Measurements from ENCODE around the gene POU3F1. TPM values are rescaled to one million over a fixed set of nuclear protein-coding genes. Genes with fewer than 3 reads are reported as not detected.

The POU3F1 gene
- total and polyA plus RNA-seq, 10 of the 15 experiments (the other 5 are each of a cell fraction or from before 2014, with no cell fraction given) = 0.04 to 0.53 (median 0.10) TPM; not detected in 3

- Histone ChIP-seq H3K4me3 (no peak overlapping the region), H3K4me2 (ENCODE audit: control insufficient read depth, insufficient read depth) (no peak overlapping the region), H3K79me2 (ENCODE audit: control insufficient read depth, insufficient read depth, low read length) (no peaks in the 10 kb centered on the region), H3K9me3 (replicated peaks; ENCODE audit: control insufficient read depth, insufficient read depth, low read length) (no peaks in the 10 kb centered on the region), H3K9ac (ENCODE audit: control insufficient read depth, insufficient read depth, low read length) (no peak overlapping the region), H3K27me3 (replicated peaks in 1 of 2; ENCODE audit: control insufficient read depth in 2 of 2, insufficient read depth in 2 of 2, low read length in 1 of 2) (peaks cover 9 to 13% of the 10 kb centered on the region in 2 experiments), H3K27ac (ENCODE audit: control insufficient read depth, insufficient read depth) (no peak overlapping the region), H3K36me3 (ENCODE audit: control insufficient read depth in 2 of 2, insufficient read depth in 2 of 2, low read length in 1 of 2) (no peaks in the 10 kb centered on the region), H4K20me1 (ENCODE audit: control insufficient read depth, insufficient read depth) (no peaks in the 10 kb centered on the region; the same call in 1 of the 2 replicates), H3K4me1 (ENCODE audit: control insufficient read depth, insufficient read depth, low read length) (no peaks in the 10 kb centered on the region; the same call in 1 of the 2 replicates), H2AFZ (ENCODE audit: control insufficient read depth, low read depth, low read length) (no peak overlapping the region)
- FAIRE-seq (no peak), ATAC-seq (no peak), DNase-seq (ENCODE audit: low read depth, low spot score) (no peak)
- RAD21 ChIA-PET (ENCODE audit: unreplicated experiment) = interaction anchor here (0.9 to 8.2 kb wide), 4 partner anchors 13 to 131 kb away, joined by 4 to 123 read pairs (median 6); no protein-coding TSS in a partner anchor
- intact Hi-C loops (cut with micrococcal nuclease; ENCODE audit: unreplicated experiment) = loop anchor here (5.0 kb wide), 1 partner anchor 774 kb away; no protein-coding TSS in a partner anchor
- in situ Hi-C loops (cut with MboI) = loop anchor here (25.0 kb wide), 1 partner anchor 544 kb away; no protein-coding TSS in a partner anchor
- POLR2A ChIA-PET = interaction anchor here (0.7 to 2.2 kb wide), 4 partner anchors 9 to 15 kb away, joined by 3 to 14 read pairs (median 5); no protein-coding TSS in a partner anchor
- no TSS peak for BruUV-seq (replicated peaks)
- 46% methylated on average over 12 of the region's 12 CpGs for WGBS (ENCODE audit: insufficient coverage, insufficient replicate concordance, low lambda C conversion rate, missing lambda C conversion rate)
- CTCF ChIA-PET = interaction anchor here (0.7 to 11.0 kb wide), 7 partner anchors 13 to 792 kb away, joined by 3 to 179 read pairs (median 4); no protein-coding TSS in a partner anchor
- SMC1A ChIA-PET (ENCODE audit: uncharacterized antibody, unreplicated experiment) = interaction anchor here (0.6 to 23.8 kb wide), 8 partner anchors 9 to 792 kb away, joined by 3 to 316 read pairs (median 4); partner anchors contain the start of gene SF3A3
- TF ChIP-seq CTCF (IDR thresholded peaks at IDR 0.05 in 2 of 3, conservative IDR thresholded peaks at IDR 0.05 in 1 of 3; ENCODE audit: control insufficient read depth in 2 of 3, extremely low read depth in 1 of 3, insufficient read depth in 1 of 3, low read depth in 3 of 3, low read length in 3 of 3) (no peak), DPF2 (IDR thresholded peaks at IDR 0.05) (no peak), IRF4 (IDR thresholded peaks at IDR 0.05; ENCODE audit: low read depth, low read length) (no peak), NR2F1 (conservative IDR thresholded peaks at IDR 0.05) (no peak), POLR2A (IDR thresholded peaks at IDR 0.05; ENCODE audit: low read depth, low read length) (no peak), PBX3 (IDR thresholded peaks at IDR 0.05; ENCODE audit: insufficient replicate concordance, low read depth, low read length) (no peak), ZBTB40 (IDR thresholded peaks at IDR 0.05; ENCODE audit: borderline replicate concordance) (no peak), HCFC1 (IDR thresholded peaks at IDR 0.05; ENCODE audit: low read length) (no peak), SUZ12 (IDR thresholded peaks at IDR 0.05; ENCODE audit: unreplicated experiment) (no peak), KLF5 (IDR thresholded peaks at IDR 0.05; ENCODE audit: partially characterized antibody) (no peak), E2F4 (IDR thresholded peaks at IDR 0.05; ENCODE audit: low read depth, low read length) (no peak), SUPT20H (IDR thresholded peaks at IDR 0.05; ENCODE audit: borderline replicate concordance, control insufficient read depth, low read depth, low read length) (no peak), ZBED1 (IDR thresholded peaks at IDR 0.05; ENCODE audit: borderline replicate concordance) (no peak)
These were observed 3.4 kb downstream of the POU3F1 start for GRCh38 chr1:38043036-38043747.

Data from GM12878 (cell line).